ENCODE results near the gene KERA. TPM values are rescaled to one million over a fixed set of nuclear protein-coding genes. Genes with fewer than 3 reads are reported as not detected.

Gene KERA
- total RNA-seq, 1 donor from 2014 or later: not detected

DNA sequence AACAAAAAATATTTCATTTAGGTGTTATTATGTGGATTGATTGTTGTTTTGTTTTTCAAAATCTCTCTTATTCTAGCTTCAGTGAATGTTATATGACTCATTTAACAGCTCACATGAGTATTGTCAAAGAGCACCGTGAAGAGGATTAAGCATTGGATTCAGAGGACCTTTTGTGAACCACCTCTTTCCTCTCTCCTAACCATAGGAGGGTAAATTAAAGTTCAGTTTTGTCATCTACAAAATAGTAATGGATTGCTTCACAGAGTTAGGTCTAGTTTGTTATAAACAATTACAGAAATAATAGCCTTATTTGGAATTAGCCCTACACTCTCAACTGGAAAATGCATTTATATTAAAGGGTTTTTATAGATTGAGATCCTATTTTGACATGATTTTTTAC, 962 bp upstream of the KERA start:
- intact Hi-C loops (cut with DNase I): no loop called here
- no peaks in the 10 kb centered on the region for H3K4me1 ChIP-seq

DNA sequence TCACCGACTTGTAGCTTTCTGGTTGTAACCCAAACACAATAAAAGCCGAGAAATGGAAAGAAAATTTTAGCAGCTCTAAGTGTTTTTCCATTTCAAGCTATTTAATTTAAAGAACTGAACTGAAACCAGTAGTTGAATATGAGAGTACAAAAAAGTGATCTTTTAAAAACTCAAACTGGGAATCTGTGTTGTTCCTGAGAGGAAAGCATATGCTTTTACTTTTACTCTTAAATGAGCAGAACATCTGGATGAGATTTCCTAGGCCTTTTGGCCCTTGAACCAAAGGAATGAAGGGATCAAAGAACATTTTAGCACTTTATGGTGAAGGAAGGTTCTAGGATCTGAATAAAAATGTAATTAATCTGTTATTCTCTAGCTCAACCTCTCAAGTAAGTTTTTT, 1.3 kb downstream of the KERA start:
- TF ChIP-seq, protein P1, sequence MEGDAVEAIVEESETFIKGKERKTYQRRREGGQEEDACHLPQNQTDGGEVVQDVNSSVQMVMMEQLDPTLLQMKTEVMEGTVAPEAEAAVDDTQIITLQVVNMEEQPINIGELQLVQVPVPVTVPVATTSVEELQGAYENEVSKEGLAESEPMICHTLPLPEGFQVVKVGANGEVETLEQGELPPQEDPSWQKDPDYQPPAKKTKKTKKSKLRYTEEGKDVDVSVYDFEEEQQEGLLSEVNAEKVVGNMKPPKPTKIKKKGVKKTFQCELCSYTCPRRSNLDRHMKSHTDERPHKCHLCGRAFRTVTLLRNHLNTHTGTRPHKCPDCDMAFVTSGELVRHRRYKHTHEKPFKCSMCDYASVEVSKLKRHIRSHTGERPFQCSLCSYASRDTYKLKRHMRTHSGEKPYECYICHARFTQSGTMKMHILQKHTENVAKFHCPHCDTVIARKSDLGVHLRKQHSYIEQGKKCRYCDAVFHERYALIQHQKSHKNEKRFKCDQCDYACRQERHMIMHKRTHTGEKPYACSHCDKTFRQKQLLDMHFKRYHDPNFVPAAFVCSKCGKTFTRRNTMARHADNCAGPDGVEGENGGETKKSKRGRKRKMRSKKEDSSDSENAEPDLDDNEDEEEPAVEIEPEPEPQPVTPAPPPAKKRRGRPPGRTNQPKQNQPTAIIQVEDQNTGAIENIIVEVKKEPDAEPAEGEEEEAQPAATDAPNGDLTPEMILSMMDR (IDR thresholded peaks at IDR 0.05): no peak
- ATAC-seq: no peak
- intact Hi-C loops (cut with DNase I): no loop called here

More for the DNA sequence above, 962 bp upstream of the KERA start:
- H3K27ac ChIP-seq: no peak overlapping the region
- H3K9me3 ChIP-seq: no peaks in the 10 kb centered on the region
- TF ChIP-seq, protein P1 (IDR thresholded peaks at IDR 0.05): no peak
- H3K4me3 ChIP-seq: no peak overlapping the region
- H3K36me3 ChIP-seq: no peaks in the 10 kb centered on the region
- ATAC-seq (no peak), DNase-seq (no peak)
- H3K27me3 ChIP-seq: no peaks in the 10 kb centered on the region

GRCh38 chr12:91055976-91056375, 1.8 kb downstream of the KERA start:
- Histone ChIP-seq H3K36me3 (no peaks in the 10 kb centered on the region), H3K27me3 (no peaks in the 10 kb centered on the region), H3K27ac (no peak overlapping the region), H3K9me3 (no peaks in the 10 kb centered on the region), H3K4me1 (no peaks in the 10 kb centered on the region), H3K4me3 (no peak overlapping the region)
- TF ChIP-seq, protein P1 (IDR thresholded peaks at IDR 0.05): no peak
- intact Hi-C loops (cut with DNase I): no loop called here
- DNase-seq (no peak), ATAC-seq (no peak)

More for the DNA sequence above, 1.3 kb downstream of the KERA start:
- no peaks in the 10 kb centered on the region for H3K27me3 ChIP-seq
- H3K36me3 ChIP-seq: no peaks in the 10 kb centered on the region
- no peak overlapping the region for H3K27ac ChIP-seq
- H3K4me3 ChIP-seq: no peak overlapping the region
- H3K9me3 ChIP-seq: no peaks in the 10 kb centered on the region
- no peak for DNase-seq
- H3K4me1 ChIP-seq: no peaks in the 10 kb centered on the region

DNA sequence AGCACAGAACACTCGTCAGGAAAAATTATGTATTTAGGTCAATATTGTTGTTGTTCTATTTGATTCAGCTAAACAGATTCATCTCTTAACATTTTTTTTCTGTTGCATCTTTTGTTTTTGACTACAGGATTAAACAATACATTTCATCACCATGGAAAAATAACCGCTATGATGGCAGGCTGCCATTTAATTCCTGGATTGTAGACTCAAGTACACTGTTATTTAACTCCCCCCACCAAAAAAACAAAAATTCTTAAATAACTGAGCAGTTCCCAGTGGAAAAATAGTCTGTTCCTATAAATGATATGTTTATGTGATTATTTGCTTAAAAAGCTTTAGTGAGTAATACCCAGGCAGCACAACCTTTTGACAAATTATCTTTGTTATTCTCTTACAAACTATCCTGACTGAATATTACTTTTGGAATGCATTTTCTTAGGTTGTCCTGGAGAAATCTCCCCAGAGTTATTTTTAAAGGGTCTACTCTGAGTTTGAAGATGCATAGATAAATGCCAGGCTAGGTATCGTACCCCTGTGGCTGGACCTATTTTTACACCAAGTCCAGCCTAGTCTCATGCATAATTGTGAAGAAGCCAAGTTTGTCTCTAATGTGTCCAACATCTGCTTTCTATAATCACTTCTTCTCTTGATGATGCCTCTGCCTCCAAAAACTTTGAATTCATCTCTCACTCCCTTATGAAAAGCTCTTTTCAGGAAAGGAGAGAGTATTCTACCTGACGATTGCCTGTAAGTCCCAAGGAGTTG, 3.7 kb downstream of the KERA start:
- TF ChIP-seq, protein P1 (IDR thresholded peaks at IDR 0.05): no peak
- H3K27me3 ChIP-seq: no peaks in the 10 kb centered on the region
- no peak overlapping the region for H3K27ac ChIP-seq
- H3K4me3 ChIP-seq: no peak overlapping the region
- intact Hi-C loops (cut with DNase I): no loop called here
- ATAC-seq (no peak), DNase-seq (no peak)
- H3K4me1 ChIP-seq: no peaks in the 10 kb centered on the region
- H3K9me3 ChIP-seq: no peaks in the 10 kb centered on the region
- H3K36me3 ChIP-seq: no peaks in the 10 kb centered on the region

- ATAC-seq: no peak
- intact Hi-C loops (cut with DNase I): no loop called here
- TF ChIP-seq, protein P1 (IDR thresholded peaks at IDR 0.05): no peak
These were observed 5.8 kb downstream of the KERA start for GRCh38 chr12:91052026-91052425.

More at GRCh38 chr12:91052026-91052425, 5.8 kb downstream of the KERA start:
- Histone ChIP-seq H3K9me3 (no peaks in the 10 kb centered on the region), H3K4me3 (no peak overlapping the region), H3K36me3 (no peaks in the 10 kb centered on the region), H3K4me1 (no peaks in the 10 kb centered on the region), H3K27ac (no peak overlapping the region), H3K27me3 (no peaks in the 10 kb centered on the region)
- no peak for DNase-seq
